HepG2 (cell line): ENCODE data around the gene ABI2. TPM values are rescaled to one million over a fixed set of nuclear protein-coding genes. Genes with fewer than 3 reads are reported as not detected.

Source experiments
- ATAC-seq: fragments of 200-7000 bp; cut with Tn5 transposase; 3 replicates; pipeline ENCODE4 v1.9.1; 2020; ENCODE audit warnings: mild to moderate bottlenecking, moderate library complexity
- BruUV-seq: library from RNA; stranded (reverse); fragments of 400-500 nt; replicated peaks from 2 replicates; lab custom pipeline; 2021; lab: Mats Ljungman, UMichigan
- CTCF ChIA-PET: fragments of 300-600 bp; formaldehyde crosslinking; extraction: SDS; loops from one replicate; lab custom pipeline; 2021; ENCODE audit warnings: low total read pairs, inconsistent platforms, low intra/inter-chr PET ratio; lab: Yijun Ruan, JAX
- POLR2A ChIA-PET: fragments of 350-600 bp; sonication (Branson Sonifier 250); formaldehyde crosslinking; loops from one replicate; lab custom pipeline; 2020; ENCODE audit warnings: antibody characterized with exemption, inconsistent platforms; lab: Yijun Ruan, JAX
- DNase-seq: peaks from one replicate; pipeline ENCODE4 v3.0.0-alpha.2; 2015; ENCODE audit warnings: low spot score
- FAIRE-seq: peaks from 3 replicates; lab custom pipeline; 2011; peaks lifted over from hg19 to GRCh38; lab: Jason Lieb, UNC
- H2AFZ ChIP-seq: one replicate; pipeline ENCODE4 v1.6.1; 2011; ENCODE audit warnings: low read length, inconsistent platforms
- H3K27ac ChIP-seq: fragments of 300-600 bp; 3 replicates; pipeline ENCODE4 v1.8.0; 2011; ENCODE audit warnings: mixed run types, mild to moderate bottlenecking, mixed read lengths, low read length, inconsistent platforms; ENCODE audit not compliant: insufficient read depth; ENCODE audit errors: extremely low read length
- H3K27me3 ChIP-seq, 2 experiments: fragments of 200-600 bp in 1 of 2; 2 replicates in 1 of 2; 3 replicates in 1 of 2; pipeline versions ENCODE4 v1.6.0 to v1.8.0; 2011; ENCODE audit warnings: low read length in 2 of 2, mild to moderate bottlenecking in 2 of 2, moderate library complexity in 2 of 2, inconsistent platforms in 1 of 2; ENCODE audit not compliant: insufficient read depth in 2 of 2, control insufficient read depth in 1 of 2
- H3K36me3 ChIP-seq, 2 experiments: fragments of 200-600 bp in 1 of 2; replicated peaks in 1 of 2; 2 replicates in 1 of 2; 3 replicates in 1 of 2; pipeline versions ENCODE4 v1.5.1 to v1.8.0; 2011; ENCODE audit warnings: low read length in 2 of 2, inconsistent platforms in 1 of 2; ENCODE audit not compliant: insufficient read depth in 2 of 2, control insufficient read depth in 1 of 2
- H3K4me1 ChIP-seq: 2 replicates; pipeline ENCODE4 v1.5.1; 2012; ENCODE audit warnings: low read length, inconsistent platforms; ENCODE audit not compliant: insufficient read depth
- H3K4me2 ChIP-seq: 2 replicates; pipeline ENCODE4 v1.6.0; 2011; ENCODE audit warnings: low read depth, low read length, inconsistent platforms
- H3K4me3 ChIP-seq, 3 experiments: fragments of 200-600 bp in 1 of 3; sonication (generic), shearing (Covaris generic) in 1 of 3; replicated peaks in 1 of 3; 2 replicates each; pipeline ENCODE4 v1.5.1; 2011 to 2016; ENCODE audit warnings: low read length in 3 of 3, inconsistent platforms in 2 of 3, low read depth in 2 of 3, mild to moderate bottlenecking in 2 of 3, control low read depth in 1 of 3, mixed read lengths in 1 of 3; ENCODE audit not compliant: insufficient read depth in 1 of 3
- H3K79me2 ChIP-seq: one replicate; pipeline ENCODE4 v1.6.1; 2011; ENCODE audit warnings: low read length, inconsistent platforms; ENCODE audit not compliant: insufficient read depth
- H3K9ac ChIP-seq: 2 replicates; pipeline ENCODE4 v1.6.0; 2011; ENCODE audit warnings: mild to moderate bottlenecking, low read depth, low read length, inconsistent platforms; ENCODE audit not compliant: insufficient read depth
- H3K9me3 ChIP-seq: 2 replicates; pipeline ENCODE4 v1.5.1; 2012; ENCODE audit warnings: mild to moderate bottlenecking, low read length
- H4K20me1 ChIP-seq: 2 replicates; pipeline ENCODE4 v1.6.0; 2011; ENCODE audit warnings: inconsistent platforms, mild to moderate bottlenecking, low read length, moderate library complexity; ENCODE audit not compliant: insufficient read depth
- DNMT3B ChIP-seq: conservative IDR thresholded peaks from 2 replicates; pipeline ENCODE4 v1.6.1; 2016; ENCODE audit warnings: missing biosample characterization, control low read depth
- ELF4 ChIP-seq: sonication (generic); formaldehyde crosslinking; IDR thresholded peaks from 2 replicates; pipeline ENCODE4 v1.5.0; 2020; ENCODE audit warnings: missing genetic modification reagents, mild to moderate bottlenecking, moderate library complexity, borderline replicate concordance
- EP300 ChIP-seq, 3 experiments: sonication (generic) in 1 of 3; formaldehyde crosslinking in 1 of 3; IDR thresholded peaks; 2 replicates each; pipeline versions ENCODE4 v1.5.1 to v1.6.1; 2011 to 2020; ENCODE audit warnings: low read depth in 2 of 3, low read length in 2 of 3, borderline replicate concordance in 1 of 3, improper control_type of control experiment in 1 of 3, mild to moderate bottlenecking in 1 of 3, missing genetic modification reagents in 1 of 3, moderate library complexity in 1 of 3
- ETV6 ChIP-seq: sonication (generic); formaldehyde crosslinking; conservative IDR thresholded peaks from 2 replicates; pipeline ENCODE4 v1.4.0; 2020; ENCODE audit warnings: missing genetic modification reagents
- FIP1L1 ChIP-seq: fragments of 200-400 bp; formaldehyde crosslinking; IDR thresholded peaks from 2 replicates; pipeline ENCODE4 v1.6.1; 2018; ENCODE audit warnings: low read depth, mild to moderate bottlenecking, low read length, moderate library complexity, borderline replicate concordance; ENCODE audit not compliant: insufficient read depth
- IRF1 ChIP-seq: sonication (generic); formaldehyde crosslinking; IDR thresholded peaks from 2 replicates; pipeline ENCODE4 v1.4.0; 2020; ENCODE audit warnings: low read depth, mild to moderate bottlenecking, missing genetic modification reagents
- KDM2A ChIP-seq: sonication (generic); formaldehyde crosslinking; IDR thresholded peaks from 2 replicates; pipeline ENCODE4 v1.4.0; 2020; ENCODE audit warnings: low read depth, missing genetic modification reagents, borderline replicate concordance
- NR0B2 ChIP-seq: sonication (generic); formaldehyde crosslinking; IDR thresholded peaks from 2 replicates; pipeline ENCODE4 v1.4.0; 2020; ENCODE audit warnings: mild to moderate bottlenecking, missing genetic modification reagents
- RORA ChIP-seq: sonication (generic); formaldehyde crosslinking; IDR thresholded peaks from 2 replicates; pipeline ENCODE4 v1.5.0; 2020; ENCODE audit warnings: mild to moderate bottlenecking, missing genetic modification reagents, moderate library complexity
- SPEN ChIP-seq: sonication (generic); formaldehyde crosslinking; IDR thresholded peaks from 2 replicates; pipeline ENCODE4 v1.5.1; 2020; ENCODE audit warnings: low read depth, mild to moderate bottlenecking, missing genetic modification reagents
- SRF ChIP-seq: IDR thresholded peaks from 2 replicates; pipeline ENCODE4 v1.6.1; 2011; ENCODE audit warnings: mild to moderate bottlenecking, low read depth, low read length, moderate library complexity
- SYNCRIP ChIP-seq: fragments of 200-400 bp; formaldehyde crosslinking; IDR thresholded peaks from 2 replicates; pipeline ENCODE4 v1.6.1; 2018; ENCODE audit warnings: mild to moderate bottlenecking, low read depth, low read length; ENCODE audit not compliant: insufficient read depth
- TP53 ChIP-seq: sonication (generic); formaldehyde crosslinking; conservative IDR thresholded peaks from 2 replicates; pipeline ENCODE4 v1.4.0; 2020; ENCODE audit warnings: missing genetic modification reagents
- YEATS2 ChIP-seq: sonication (generic); formaldehyde crosslinking; IDR thresholded peaks from 2 replicates; pipeline ENCODE4 v1.4.0; 2020; ENCODE audit warnings: missing genetic modification reagents, borderline replicate concordance
- ZNF350 ChIP-seq: sonication (generic); formaldehyde crosslinking; IDR thresholded peaks from 2 replicates; pipeline ENCODE4 v1.4.0; 2020; ENCODE audit warnings: mild to moderate bottlenecking, low read depth, missing genetic modification reagents, borderline replicate concordance
- ZNF512B ChIP-seq: sonication (generic); formaldehyde crosslinking; IDR thresholded peaks from 2 replicates; pipeline ENCODE4 v1.5.1; 2020; ENCODE audit warnings: missing genetic modification reagents, mild to moderate bottlenecking, borderline replicate concordance
- ZNF552 ChIP-seq: sonication (generic); formaldehyde crosslinking; IDR thresholded peaks from 2 replicates; pipeline ENCODE4 v1.9.0; 2022; ENCODE audit warnings: missing genetic modification reagents, mild to moderate bottlenecking, borderline replicate concordance
- WGBS: methylation state at CpG from one replicate; pipeline ENCODE4 v1.1.6; 2017; ENCODE audit warnings: low lambda C conversion rate; 5-methylcytosine and 5-hydroxymethylcytosine counted together
- in situ Hi-C: cut with HindIII; loops from 2 replicates; pipeline ENCODE4 v1.10.0; 2017; ENCODE audit warnings: low pct_unique_long_range_greater_than_20kb; ENCODE audit not compliant: extremely low pct_ligation_motif_present
- intact Hi-C: fragments of 100-400 bp; cut with micrococcal nuclease; formaldehyde crosslinking; loops from one replicate; pipeline ENCODE4 v1.10.0; 2022; ENCODE audit not compliant: unreplicated experiment
- polyA plus RNA-seq, 8 experiments: library from polyadenylated mRNA; depleted of rRNA in 3 of 8; stranded (reverse) in 7 of 8; unstranded in 1 of 8; fragments of >200 nt; fragmentation: Illumina TruSeq in 4 of 8; extraction: Trizol in 4 of 8; gene quantifications; 2 replicates each; pipeline versions ENCODE4 v1.2.1 to v1.2.3, GENCODE V29; 2011 to 2016; ENCODE audit warnings: low read depth in 4 of 8, missing spikeins in 1 of 8, mixed read lengths in 1 of 8; ENCODE audit not compliant: insufficient read depth in 1 of 8
- total RNA-seq, 5 experiments: library from RNA; depleted of rRNA; stranded (reverse); fragments of >200 nt; fragmentation: Illumina TruSeq; extraction: Trizol; gene quantifications; 2 replicates each; pipeline ENCODE4 v1.2.3, GENCODE V29; 2016; ENCODE audit warnings: low read depth in 1 of 5

ABI2 gene
- total and polyA plus RNA-seq, 2 of the 13 experiments (the other 11 are each of a cell fraction or from before 2014, with no cell fraction given) = 28.4 to 32.4 TPM

GRCh38 chr2:203327582-203327900 lies 653 bp upstream of the ABI2 start (continued):
- TF ChIP-seq ZNF512B (CRISPR knock-in tag) (peak; percentile 87; the same call in 1 of the 2 replicates), FIP1L1 (no peak), DNMT3B (CRISPR knock-in tag) (no peak), ELF4 (CRISPR knock-in tag) (no peak), ETV6 (CRISPR knock-in tag) (no peak)

GRCh38 chr2:203328760-203329540 lies 756 bp downstream of the ABI2 start:
- Histone ChIP-seq H3K4me1 (peaks cover 34% of the 10 kb centered on the region), H2AFZ (no peak overlapping the region), H3K36me3 (no peaks in the 10 kb centered on the region), H3K27ac (peak overlapping the region; percentile 76), H3K9ac (peak overlapping the region; percentile 83), H3K9me3 (no peaks in the 10 kb centered on the region), H3K4me3 (peak overlapping the region; percentile 97 to 100 (median 97)), H4K20me1 (peaks cover 9% of the 10 kb centered on the region), H3K79me2 (peaks cover 57% of the 10 kb centered on the region), H3K27me3 (peaks cover 0 to 2% of the 10 kb centered on the region in 2 experiments; a peak in 1 of 5 replicates), H3K4me2 (peak overlapping the region; percentile 74)
- ATAC-seq (peak; percentile 73), DNase-seq (peak; percentile 20), FAIRE-seq (no peak)
- intact Hi-C loops = loop anchor here (2.0 kb wide), 1 partner anchor 90 kb away; the partner anchor contains the start of gene CYP20A1
- in situ Hi-C loops = no loop called here
- under 1% methylated on average over 28 of the region's 31 CpGs for WGBS
- ChIA-PET POLR2A (interaction anchor here (0.6 to 1.5 kb wide), 2 partner anchors 42 to 90 kb away, joined by 3 to 8 read pairs; partner anchors contain the start of gene CYP20A1), CTCF (no interaction called here)
- no TSS peak for BruUV-seq
- no peak for TF ChIP-seq DNMT3B (CRISPR knock-in tag)
- no peak for TF ChIP-seq SYNCRIP
- TF ChIP-seq NR0B2 (CRISPR knock-in tag) = no peak
- TF ChIP-seq YEATS2 (CRISPR knock-in tag) = no peak
- TF ChIP-seq ZNF350 (CRISPR knock-in tag) = no peak
- TF ChIP-seq SPEN (CRISPR knock-in tag) = no peak
- no peak for TF ChIP-seq SRF
- TF ChIP-seq IRF1 (CRISPR knock-in tag) = no peak
- TF ChIP-seq ZNF552 = no peak
- no peak for TF ChIP-seq EP300 (IDR thresholded peaks at IDR 0.05; ENCODE audit: low read depth in 2 of 2, low read length in 2 of 2)
- TF ChIP-seq EP300 (CRISPR knock-in tag; IDR thresholded peaks at IDR 0.05; ENCODE audit: borderline replicate concordance) = no peak
- no peak for TF ChIP-seq TP53 (CRISPR knock-in tag)
- TF ChIP-seq RORA = no peak
- TF ChIP-seq KDM2A = 0 out of 2 replicates have a peak, but pooled peaks have one; percentile 65
